HL-60/S4 treated with phorbol 12-myristate 13-acetate at 8.2 ng/mL for 4 days and 3 days (cell line): ENCODE measurements around the gene CYP2W1.

Experiments used
- in situ Hi-C: fragments of 300-500 bp; cut with MboI; formaldehyde crosslinking; loops from 2 replicates; pipeline ENCODE4 v1.15.0; 2022; ENCODE audit warnings: low sequenced_read_pairs

The CYP2W1 gene

GRCh38 chr7:1014681-1015080 lies 31.7 kb downstream of the CYP2W1 start:
- in situ Hi-C loops: no loop called here

GRCh38 chr7:1015196-1016121 lies 32.5 kb downstream of the CYP2W1 start:
- in situ Hi-C loops: no loop called here

DNA sequence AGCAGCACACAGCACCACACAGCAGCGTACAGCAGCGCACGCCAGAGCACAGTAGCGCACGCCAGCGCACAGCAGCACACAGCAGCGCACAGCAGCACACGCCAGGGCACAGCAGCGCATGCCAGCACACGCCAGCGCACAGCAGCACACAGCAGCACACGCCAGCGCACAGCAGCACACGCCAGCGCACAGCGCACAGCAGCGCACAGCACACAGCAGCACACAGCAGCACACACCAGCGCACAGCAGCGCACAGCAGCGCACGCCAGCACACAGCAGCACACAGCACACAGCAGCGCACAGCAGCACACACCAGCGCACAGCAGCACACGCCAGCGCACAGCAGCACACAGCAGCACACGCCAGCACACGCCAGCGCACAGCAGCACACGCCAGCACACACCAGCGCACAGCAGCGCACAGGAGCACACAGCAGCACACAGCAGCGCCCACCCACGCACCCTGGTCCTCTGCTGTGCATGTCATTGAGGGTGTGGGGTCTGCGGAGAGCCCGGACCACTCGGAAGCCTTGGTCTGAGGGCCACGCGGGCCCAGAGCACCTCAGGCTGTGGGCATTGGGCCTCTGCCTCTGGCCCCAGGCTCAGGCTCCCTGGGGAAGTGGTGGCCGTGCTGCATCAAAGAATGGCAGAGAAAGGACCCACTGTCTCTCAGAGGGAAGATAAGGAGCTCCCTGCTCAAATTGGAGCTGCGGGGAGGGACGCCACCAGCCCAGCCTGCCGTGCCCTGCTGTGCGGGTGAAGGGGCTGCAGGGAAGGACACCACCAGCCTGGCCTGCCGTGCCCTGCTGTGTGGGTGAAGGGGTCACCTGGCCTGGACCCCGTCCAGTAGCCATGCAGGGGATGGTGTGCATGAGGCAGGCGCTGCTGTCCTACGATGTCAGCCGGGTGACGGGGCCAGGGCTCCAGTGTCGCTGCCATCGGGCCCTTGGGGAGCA lies 33.9 kb downstream of the CYP2W1 start:
- in situ Hi-C loops: no loop called here

DNA sequence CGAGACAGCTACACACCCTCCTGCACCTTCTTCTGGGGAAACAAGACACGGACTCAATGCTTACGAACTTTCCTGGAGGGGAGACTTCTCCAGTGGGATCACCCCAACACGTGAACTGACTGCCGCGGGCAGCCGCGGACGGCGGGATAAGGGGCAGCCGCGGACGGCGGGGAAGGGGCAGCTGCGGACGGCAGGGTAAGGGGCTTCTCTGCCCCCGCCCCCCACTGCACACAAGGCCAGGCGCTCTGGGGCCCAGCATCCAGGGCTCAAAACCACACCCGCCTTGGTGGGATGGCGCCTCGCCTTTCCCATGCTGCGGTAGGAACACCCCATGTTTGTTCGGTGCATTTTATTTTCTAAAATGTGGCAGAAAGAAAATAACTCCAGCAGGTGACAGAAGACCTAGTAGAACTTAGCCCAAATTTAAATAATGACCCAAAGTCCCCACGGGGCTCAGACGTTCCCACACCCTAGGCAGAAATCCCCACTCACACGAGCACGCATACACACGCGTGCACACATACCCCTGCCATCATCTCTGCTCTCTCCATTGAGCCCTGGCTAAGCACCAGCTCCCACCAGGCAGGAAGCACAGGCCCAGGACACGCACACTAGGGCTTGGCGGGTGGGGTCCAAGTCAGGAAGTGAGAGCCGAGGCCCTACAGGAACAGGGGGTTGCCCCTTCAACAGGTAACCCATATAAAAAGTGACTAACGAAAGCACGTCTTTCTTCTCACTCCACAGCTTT lies 34.8 kb downstream of the CYP2W1 start:
- in situ Hi-C loops: no loop called here

GRCh38 chr7:1018334-1018695 lies 35.3 kb downstream of the CYP2W1 start:
- in situ Hi-C loops: no loop called here

- in situ Hi-C loops: no loop called here
These were observed 36.3 kb downstream of the CYP2W1 start for GRCh38 chr7:1019255-1019785.

- in situ Hi-C loops: no loop called here
These were observed 37.0 kb downstream of the CYP2W1 start for GRCh38 chr7:1019789-1020610.

GRCh38 chr7:1020849-1021251 lies 37.9 kb downstream of the CYP2W1 start:
- in situ Hi-C loops: no loop called here

- in situ Hi-C loops: no loop called here
These were observed 38.4 kb downstream of the CYP2W1 start for GRCh38 chr7:1021366-1021765.

- in situ Hi-C loops: no loop called here
These were observed 39.0 kb downstream of the CYP2W1 start for GRCh38 chr7:1021931-1022330.

DNA sequence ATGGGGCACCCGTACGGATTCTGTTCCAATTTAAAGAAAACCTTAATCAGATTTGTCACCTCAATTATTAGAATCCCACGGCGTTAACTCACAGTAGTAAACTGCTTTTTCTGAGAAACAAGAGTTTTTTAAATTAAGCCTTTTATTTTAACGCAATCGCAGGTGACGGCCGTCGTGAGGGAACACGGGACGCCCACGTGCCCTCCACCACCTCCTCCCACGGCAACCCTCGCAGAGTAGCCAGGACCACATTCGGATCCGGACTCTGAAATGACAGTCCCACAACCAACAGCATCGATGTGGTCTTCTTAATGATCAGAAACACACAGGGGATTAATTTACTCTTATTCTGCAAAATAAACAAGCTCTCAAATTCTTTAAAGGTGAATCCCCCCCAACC lies 39.4 kb downstream of the CYP2W1 start:
- in situ Hi-C loops: no loop called here

DNA sequence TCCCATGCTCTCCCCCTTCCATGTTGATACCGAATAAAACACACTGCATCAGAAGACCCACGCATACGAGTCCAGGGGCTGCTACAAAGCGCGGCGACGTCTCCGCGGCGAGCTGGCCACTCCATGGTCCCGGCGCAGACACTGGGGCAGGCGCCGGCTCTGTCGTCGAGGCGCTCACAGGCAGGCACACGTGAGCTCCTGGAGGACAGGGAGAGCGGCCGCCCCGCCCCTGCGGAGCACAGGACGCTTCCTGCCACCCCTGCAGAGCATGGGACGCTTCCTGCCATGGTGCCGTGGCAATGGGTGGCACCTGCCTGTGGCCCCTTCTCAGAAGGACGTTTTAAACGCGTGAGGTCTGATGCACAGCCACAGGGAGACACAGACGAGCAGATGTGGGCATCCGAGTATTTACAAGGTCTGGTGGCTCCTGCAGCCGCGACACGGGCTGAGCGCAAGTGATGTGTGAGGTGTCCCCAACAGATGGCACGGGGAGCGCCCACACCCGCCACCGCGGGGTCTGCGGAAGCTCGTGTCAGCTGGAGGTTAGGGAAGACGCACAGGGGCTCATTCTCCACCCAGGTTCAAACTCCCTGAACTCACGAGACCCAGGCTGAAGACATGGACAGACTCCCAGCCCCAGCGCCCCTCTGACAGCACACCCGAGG lies 40.0 kb downstream of the CYP2W1 start:
- in situ Hi-C loops: no loop called here

- in situ Hi-C loops: no loop called here
These were observed 41.4 kb downstream of the CYP2W1 start for GRCh38 chr7:1024331-1024841.

GRCh38 chr7:1024876-1025742 lies 42.1 kb downstream of the CYP2W1 start:
- in situ Hi-C loops: no loop called here

GRCh38 chr7:1025743-1026581 lies 43.0 kb downstream of the CYP2W1 start:
- in situ Hi-C loops: no loop called here

DNA sequence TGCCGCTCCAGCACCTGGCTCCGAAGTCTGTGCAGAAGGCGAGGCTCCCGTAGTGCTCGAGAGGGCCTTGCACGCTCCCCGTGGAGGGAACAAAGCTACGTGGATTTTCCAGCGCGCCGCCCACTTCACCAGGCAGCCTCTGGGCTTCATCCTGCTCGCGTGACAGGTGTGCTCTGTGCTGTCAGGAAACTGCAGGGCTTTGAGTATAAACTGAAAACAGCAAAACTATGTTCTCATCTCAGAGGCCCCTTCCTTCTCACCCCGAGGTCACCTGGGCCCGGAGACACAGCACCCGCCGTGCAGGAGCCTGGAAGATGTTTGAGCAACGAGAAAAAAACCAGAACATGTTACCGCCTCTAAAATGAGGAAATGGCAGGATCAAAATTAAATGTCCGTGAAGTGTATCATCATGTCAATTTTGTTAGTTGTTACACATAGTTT lies 43.8 kb downstream of the CYP2W1 start:
- in situ Hi-C loops: no loop called here
